Measurements from ENCODE around the gene TSPAN5. TPM values are rescaled to one million over a fixed set of nuclear protein-coding genes. Genes with fewer than 3 reads are reported as not detected.

The TSPAN5 gene
- total RNA-seq, 4 donors from 2014 or later = 25.5 to 41.5 (median 36.5) TPM

- DNase-seq (ENCODE audit: low spot score in 2 of 2) = no peak
- no peak overlapping the region for H3K4me3 ChIP-seq (ENCODE audit: low read depth, poor library complexity, severe bottlenecking)
- intact Hi-C loops (cut with DNase I; ENCODE audit: low total_unique reads) = no loop called here
- TF ChIP-seq CTCF (IDR thresholded peaks at IDR 0.05) = no peak
- TF ChIP-seq POLR2A (IDR thresholded peaks at IDR 0.05) = no peak
Observed at GRCh38 chr4:98671131-98671530, 12.7 kb upstream of the TSPAN5 start.

GRCh38 chr4:98670186-98670585 is 11.8 kb upstream of the TSPAN5 start:
- intact Hi-C loops (cut with DNase I; ENCODE audit: low total_unique reads) = no loop called here
- TF ChIP-seq POLR2A (IDR thresholded peaks at IDR 0.05) (no peak), CTCF (IDR thresholded peaks at IDR 0.05) (no peak)
- H3K4me3 ChIP-seq (ENCODE audit: low read depth, poor library complexity, severe bottlenecking) = no peak overlapping the region
- 94 to 96% methylated on average over 5 of the region's 5 CpGs for WGBS, 2 donors
- no peak for DNase-seq (ENCODE audit: low spot score in 2 of 2)

- WGBS, 2 donors = 38 to 43% methylated on average over 4 of the region's 4 CpGs
- no peak for TF ChIP-seq POLR2A (IDR thresholded peaks at IDR 0.05)
- no peak for TF ChIP-seq CTCF (IDR thresholded peaks at IDR 0.05)
- intact Hi-C loops (cut with DNase I; ENCODE audit: low total_unique reads) = no loop called here
- DNase-seq (ENCODE audit: low spot score in 2 of 2) = no peak
- H3K4me3 ChIP-seq (ENCODE audit: low read depth, poor library complexity, severe bottlenecking) = no peak overlapping the region
Observed at GRCh38 chr4:98669577-98669976, 11.2 kb upstream of the TSPAN5 start.

GRCh38 chr4:98664959-98665358 is 6.5 kb upstream of the TSPAN5 start:
- no peak for DNase-seq (ENCODE audit: low spot score in 2 of 2)
- WGBS, 2 donors = 86 to 90% methylated on average over 4 of the region's 4 CpGs
- intact Hi-C loops (cut with DNase I; ENCODE audit: low total_unique reads) = no loop called here
- TF ChIP-seq POLR2A (IDR thresholded peaks at IDR 0.05) (no peak), CTCF (IDR thresholded peaks at IDR 0.05) (no peak)
- H3K4me3 ChIP-seq (ENCODE audit: low read depth, poor library complexity, severe bottlenecking) = no peak overlapping the region

GRCh38 chr4:98663226-98664006 is 5.0 kb upstream of the TSPAN5 start:
- TF ChIP-seq POLR2A (IDR thresholded peaks at IDR 0.05) (no peak), CTCF (IDR thresholded peaks at IDR 0.05) (no peak)
- intact Hi-C loops (cut with DNase I; ENCODE audit: low total_unique reads) = no loop called here
- 82% methylated on average over 10 of the region's 10 CpGs for WGBS, 2 donors
- no peak for DNase-seq (ENCODE audit: low spot score in 2 of 2)
- H3K4me3 ChIP-seq (ENCODE audit: low read depth, poor library complexity, severe bottlenecking) = no peak overlapping the region

Measured in lower leg skin (tissue), 4 donors.